Omental fat pad (tissue), 4 donors: Measurements from ENCODE around the gene TCHH. TPM values are rescaled to one million over a fixed set of nuclear protein-coding genes. Genes with fewer than 3 reads are reported as not detected.

Experiments used
- ATAC-seq: fragments of 150-250 bp; one replicate; pipeline ENCODE4 v1.9.1; 2016; ENCODE audit warnings: mild to moderate bottlenecking, moderate library complexity; ENCODE audit not compliant: low FRiP score
- DNase-seq: peaks from one replicate; pipeline ENCODE4 v3.0.0-alpha.2; 2019; ENCODE audit warnings: low spot score
- CTCF ChIP-seq, 3 donors: fragments of 450-650 bp; IDR thresholded peaks; one replicate each; pipeline ENCODE4 v1.5.1; 2016 to 2017; ENCODE audit warnings: antibody characterized with exemption in 3 of 3, mild to moderate bottlenecking in 3 of 3, moderate library complexity in 2 of 3
- total RNA-seq, 4 donors: library from RNA; depleted of rRNA; stranded (reverse); fragments of >200 nt; gene quantifications; one replicate each; pipeline ENCODE4 v1.1.0, GENCODE V29; 2016

The TCHH gene
- total RNA-seq = 1 to 10 TPM in 2 of 4 donors, under 1 TPM in 2; 0.19 to 1.4 (median 0.86) TPM

GRCh38 chr1:152115344-152115743, at the start of gene TCHH:
Gene TCHH, minus strand, starts transcription at chr1:152115444. Its CDS starts 1,364 bp downstream, at chr1:152114080.
- no peak for DNase-seq
- ATAC-seq = no peak
- TF ChIP-seq CTCF (IDR thresholded peaks at IDR 0.05) = no peak

- TF ChIP-seq CTCF (IDR thresholded peaks at IDR 0.05) = no peak
- ATAC-seq (no peak), DNase-seq (no peak)
These were observed 49.4 kb upstream of the TCHH start for GRCh38 chr1:152164517-152165136.

- TF ChIP-seq CTCF (IDR thresholded peaks at IDR 0.05) = no peak
- ATAC-seq (peak; percentile 94), DNase-seq (no peak)
These were observed 47.7 kb upstream of the TCHH start for GRCh38 chr1:152162792-152163463.

- TF ChIP-seq CTCF (IDR thresholded peaks at IDR 0.05) = no peak
- DNase-seq (no peak), ATAC-seq (no peak)
These were observed 45.3 kb upstream of the TCHH start for GRCh38 chr1:152160576-152160975.

- ATAC-seq (no peak), DNase-seq (no peak)
- TF ChIP-seq CTCF (IDR thresholded peaks at IDR 0.05) = no peak
These were observed 43.9 kb upstream of the TCHH start, which contains the start of gene RPTN for GRCh38 chr1:152159144-152159543. Gene RPTN, minus strand, starts transcription at chr1:152159228. Its CDS starts 1,339 bp downstream, at chr1:152157889.

- no peak for DNase-seq
- TF ChIP-seq CTCF (IDR thresholded peaks at IDR 0.05) = no peak
- ATAC-seq = no peak
These were observed 38.8 kb upstream of the TCHH start for GRCh38 chr1:152153996-152154395.

- TF ChIP-seq CTCF (IDR thresholded peaks at IDR 0.05) = no peak
- no peak for ATAC-seq
- DNase-seq = no peak
These were observed 36.4 kb upstream of the TCHH start for GRCh38 chr1:152151646-152152045.
